PFSK-1 (cell line): Measurements from ENCODE around the gene CPOX.

Source experiments
- POLR2AphosphoS5 ChIP-seq: IDR thresholded peaks from 2 replicates; pipeline ENCODE4 v1.6.1; 2012; ENCODE audit warnings: low read depth, mild to moderate bottlenecking, control low read depth, low read length, moderate library complexity
- REST ChIP-seq, 2 experiments: IDR thresholded peaks; 2 replicates each; pipeline versions ENCODE4 v1.6.1 to v1.8.0; 2011 to 2012; ENCODE audit warnings: low read depth in 2 of 2, low read length in 2 of 2, control low read depth in 1 of 2, inconsistent platforms in 1 of 2, mild to moderate bottlenecking in 1 of 2, moderate library complexity in 1 of 2; ENCODE audit not compliant: insufficient read depth in 1 of 2
- SIN3A ChIP-seq: IDR thresholded peaks from 2 replicates; pipeline ENCODE4 v1.6.1; 2012; ENCODE audit warnings: mild to moderate bottlenecking, low read length, moderate library complexity, borderline replicate concordance; ENCODE audit not compliant: insufficient read depth
- TAF1 ChIP-seq: IDR thresholded peaks from 2 replicates; pipeline ENCODE4 v1.6.1; 2012; ENCODE audit warnings: low read length, control low read depth, borderline replicate concordance; ENCODE audit not compliant: insufficient read depth

GRCh38 chr3:98602078-98602678 lies 8.8 kb upstream of the CPOX start:
- TF ChIP-seq POLR2AphosphoS5 (no peak), TAF1 (no peak), REST (IDR thresholded peaks at IDR 0.05; ENCODE audit: insufficient read depth in 1 of 2, low read depth in 2 of 2, low read length in 2 of 2) (no peak), SIN3A (no peak)
